ENCODE results near the gene TNFRSF19. TPM values are rescaled to one million over a fixed set of nuclear protein-coding genes. Genes with fewer than 3 reads are reported as not detected.

The TNFRSF19 gene
- polyA plus RNA-seq, 3 donors, result 0.73 to 2.1 (median 1.4) TPM

DNA sequence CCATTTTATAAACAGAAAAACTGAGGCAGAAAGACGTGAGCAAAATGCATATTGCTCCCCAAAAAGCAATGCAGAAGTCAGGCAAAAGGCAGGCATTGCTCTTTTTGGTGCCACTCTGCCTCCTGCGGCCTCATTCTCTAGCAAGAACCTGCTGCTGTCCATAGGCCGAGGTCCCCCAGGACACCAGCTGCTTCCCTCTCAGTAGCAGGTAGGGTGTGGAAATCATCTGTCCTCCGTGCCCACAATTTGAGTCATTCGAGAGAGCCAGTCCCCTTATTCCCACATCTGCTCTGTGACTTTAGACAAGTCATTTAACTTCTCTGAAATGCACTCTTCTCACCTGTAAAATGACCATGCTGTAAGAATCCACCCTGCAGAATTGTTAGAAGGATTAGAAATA, 50.0 kb downstream of the TNFRSF19 start:
- 83 to 90% (median 88%) methylated on average over 5 of the region's 5 CpGs for WGBS, 3 donors

DNA sequence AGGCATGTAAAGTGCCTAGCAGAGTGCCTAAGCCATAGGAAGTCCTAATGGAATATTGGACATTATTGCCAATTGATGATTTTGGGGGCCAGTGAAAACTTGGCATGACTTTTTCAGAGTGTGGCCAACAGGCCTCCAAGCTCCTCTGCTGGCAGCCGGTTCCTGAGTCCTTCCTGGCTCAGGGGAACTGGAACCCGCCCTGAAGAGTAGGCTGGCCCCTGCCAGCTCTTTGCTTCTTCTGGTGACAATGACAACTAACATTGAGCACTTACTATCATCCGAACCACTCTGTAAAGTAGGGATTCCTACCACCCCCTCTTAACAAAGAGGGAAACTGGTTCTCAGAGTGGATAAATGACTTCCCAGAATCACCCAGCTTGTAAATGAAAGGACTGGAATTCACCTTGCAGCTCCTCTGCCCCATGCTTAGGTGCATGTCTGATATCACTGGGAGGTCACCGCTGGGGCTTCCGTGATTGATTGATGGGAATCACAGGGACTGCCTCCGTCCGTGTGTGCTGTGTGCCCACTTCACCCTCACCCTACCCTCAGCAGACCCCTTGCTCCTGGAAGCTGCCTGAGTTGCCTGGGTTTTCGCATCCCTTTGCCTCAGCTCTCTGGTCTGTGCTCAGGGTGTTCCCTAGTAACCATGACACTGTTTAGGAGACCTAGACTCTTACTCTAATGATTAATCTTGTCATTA, 50.6 kb downstream of the TNFRSF19 start:
- 65 to 88% (median 87%) methylated on average over 8 of the region's 8 CpGs for WGBS, 3 donors
- no peak overlapping the region for H3K27ac ChIP-seq (ENCODE audit: low read depth, low read length)

More for the DNA sequence above, 50.0 kb downstream of the TNFRSF19 start:
- no peak overlapping the region for H3K27ac ChIP-seq (ENCODE audit: low read depth, low read length)

- WGBS, 3 donors, result 32 to 54% (median 37%) methylated on average over 2 of the region's 2 CpGs
- H3K27ac ChIP-seq (ENCODE audit: low read depth, low read length), result no peak overlapping the region
These were observed 51.1 kb downstream of the TNFRSF19 start for GRCh38 chr13:23621316-23621645.

DNA sequence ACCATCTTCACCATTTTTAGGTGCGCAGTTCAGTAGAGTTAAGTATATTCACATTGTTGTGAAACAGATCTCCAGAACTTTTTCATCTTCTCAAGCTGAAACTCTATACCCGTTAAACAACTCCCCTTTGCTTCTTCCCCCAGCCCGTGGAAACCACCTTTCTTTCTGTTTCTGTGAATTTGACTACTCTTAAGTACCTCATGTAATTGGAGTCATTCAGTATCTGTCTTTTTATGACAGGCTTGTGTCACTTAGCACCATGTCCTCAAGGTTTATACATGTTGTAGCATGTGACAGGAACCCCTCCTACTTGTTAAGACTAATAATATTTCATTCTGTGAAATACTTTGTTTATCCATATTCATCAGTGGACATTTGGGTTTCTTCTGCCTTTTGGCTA, 52.8 kb downstream of the TNFRSF19 start:
- no peak overlapping the region for H3K27ac ChIP-seq (ENCODE audit: low read depth, low read length)
- WGBS, 3 donors, result 86 to 91% (median 90%) methylated on average over 3 of the region's 3 CpGs

DNA sequence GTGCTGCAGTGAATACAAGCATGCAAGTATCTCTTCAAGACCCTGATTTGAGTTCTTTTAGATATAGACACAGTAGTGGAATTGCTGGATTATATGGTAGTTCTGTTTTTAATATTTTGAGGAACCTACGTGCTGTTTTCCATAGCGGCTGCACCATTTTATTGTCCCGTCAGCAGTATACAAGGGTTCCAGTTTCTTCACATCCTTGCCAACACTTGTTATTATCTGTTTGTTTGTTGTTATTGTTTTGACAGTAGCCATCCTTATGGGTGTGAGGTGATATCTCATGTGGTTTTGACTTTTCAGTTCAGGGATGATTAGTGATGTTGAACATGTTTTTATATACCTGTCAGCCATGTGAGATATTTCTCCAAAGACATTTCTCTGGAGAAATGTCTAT, 53.2 kb downstream of the TNFRSF19 start:
- H3K27ac ChIP-seq (ENCODE audit: low read depth, low read length), result no peak overlapping the region
- 94 to 99% (median 96%) methylated on average over 3 of the region's 3 CpGs for WGBS, 3 donors

DNA sequence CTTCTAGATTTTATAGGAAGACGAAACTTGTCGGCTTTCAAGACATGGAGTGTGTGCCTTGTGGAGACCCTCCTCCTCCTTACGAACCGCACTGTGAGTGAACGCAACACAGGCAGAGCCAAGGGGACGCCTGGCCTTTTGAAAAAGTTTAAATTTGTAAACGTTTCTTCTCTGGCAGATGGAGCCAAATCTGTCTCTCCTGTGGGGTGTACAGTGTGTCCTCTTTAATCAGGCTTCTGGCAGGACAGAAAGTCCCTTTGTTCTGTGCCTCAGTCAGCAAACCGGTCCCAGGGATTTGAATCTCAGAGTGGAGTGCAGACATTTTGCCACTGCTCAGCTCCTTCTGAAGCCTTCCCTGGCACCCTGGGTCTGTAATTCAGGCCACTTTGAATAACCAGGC, 56.5 kb downstream of the TNFRSF19 start:
- 75 to 82% (median 80%) methylated on average over 8 of the region's 8 CpGs for WGBS, 3 donors
- H3K27ac ChIP-seq (ENCODE audit: low read depth, low read length), result no peak overlapping the region

GRCh38 chr13:23627410-23627809, 57.2 kb downstream of the TNFRSF19 start:
- WGBS, 3 donors, result 86 to 89% (median 89%) methylated on average over 8 of the region's 8 CpGs
- H3K27ac ChIP-seq (ENCODE audit: low read depth, low read length), result no peak overlapping the region

- WGBS, 3 donors, result 59 to 85% (median 82%) methylated on average over 3 of the region's 3 CpGs
- no peak overlapping the region for H3K27ac ChIP-seq (ENCODE audit: low read depth, low read length)
These were observed 58.0 kb downstream of the TNFRSF19 start for GRCh38 chr13:23628250-23628649.

- no peak overlapping the region for H3K27ac ChIP-seq (ENCODE audit: low read depth, low read length)
- 75 to 80% (median 76%) methylated on average over 5 of the region's 5 CpGs for WGBS, 3 donors
These were observed 58.8 kb downstream of the TNFRSF19 start for GRCh38 chr13:23628765-23629565.

GRCh38 chr13:23629566-23630272, 59.5 kb downstream of the TNFRSF19 start:
- no peak overlapping the region for H3K27ac ChIP-seq (ENCODE audit: low read depth, low read length)
- WGBS, 3 donors, result 74 to 91% (median 91%) methylated on average over 6 of the region's 6 CpGs

GRCh38 chr13:23630349-23631093, 60.3 kb downstream of the TNFRSF19 start:
- H3K27ac ChIP-seq (ENCODE audit: low read depth, low read length), result no peak overlapping the region
- 51 to 83% (median 77%) methylated on average over 5 of the region's 5 CpGs for WGBS, 3 donors

GRCh38 chr13:23631311-23632047, 61.3 kb downstream of the TNFRSF19 start:
- H3K27ac ChIP-seq (ENCODE audit: low read depth, low read length), result no peak overlapping the region

DNA sequence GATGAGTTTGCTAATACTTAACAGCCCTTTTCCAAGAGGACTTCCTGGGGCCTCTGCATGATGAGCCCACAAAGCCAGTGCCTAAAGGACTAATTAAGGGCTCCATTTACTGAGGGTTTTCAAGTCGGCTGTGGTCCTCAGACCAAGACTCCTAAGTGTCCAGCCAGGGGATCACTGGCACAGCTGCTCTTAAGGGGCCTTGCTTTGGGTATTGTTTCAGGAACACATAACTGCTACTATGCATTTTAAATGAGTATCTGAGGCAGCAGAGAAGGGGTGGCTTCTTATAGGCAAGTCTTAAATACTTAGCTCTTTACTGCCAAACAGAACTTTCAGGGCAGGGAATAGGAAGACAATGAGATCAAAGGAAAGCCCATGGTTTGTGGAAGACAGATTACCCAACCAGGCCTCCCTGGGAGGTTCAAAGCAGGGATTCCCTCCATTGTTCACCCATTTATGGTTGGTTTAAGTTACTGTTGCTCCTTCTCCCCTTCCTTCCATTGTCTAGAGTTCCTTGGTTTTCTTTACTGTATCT, 61.9 kb downstream of the TNFRSF19 start:
- 73 to 77% (median 76%) methylated on average over 1 of the region's 1 CpG for WGBS, 3 donors
- no peak overlapping the region for H3K27ac ChIP-seq (ENCODE audit: low read depth, low read length)

More at GRCh38 chr13:23631311-23632047, 61.3 kb downstream of the TNFRSF19 start:
- WGBS, 3 donors, result 75 to 78% (median 75%) methylated on average over 6 of the region's 6 CpGs

DNA sequence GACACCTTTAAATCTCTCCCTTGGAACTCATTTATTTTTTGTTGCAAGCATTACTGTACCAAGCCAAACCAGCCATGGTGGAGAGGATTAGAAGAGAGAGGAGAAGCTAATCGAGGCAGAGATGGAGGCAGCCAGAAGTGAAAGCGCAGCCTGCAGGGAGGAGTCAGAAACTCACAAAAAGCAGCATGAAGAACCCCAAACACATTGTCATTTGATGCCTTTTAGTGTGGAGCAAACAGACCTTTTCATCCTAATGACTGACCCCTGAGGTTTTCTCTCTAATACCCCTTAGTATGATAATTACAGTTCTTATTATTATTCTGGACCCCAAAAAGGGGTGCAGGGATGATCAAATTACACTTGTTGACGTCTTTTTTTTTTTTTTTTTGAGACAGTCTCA, 62.5 kb downstream of the TNFRSF19 start:
- 83 to 86% (median 86%) methylated on average over 3 of the region's 3 CpGs for WGBS, 3 donors
- H3K27ac ChIP-seq (ENCODE audit: low read depth, low read length), result no peak overlapping the region

DNA sequence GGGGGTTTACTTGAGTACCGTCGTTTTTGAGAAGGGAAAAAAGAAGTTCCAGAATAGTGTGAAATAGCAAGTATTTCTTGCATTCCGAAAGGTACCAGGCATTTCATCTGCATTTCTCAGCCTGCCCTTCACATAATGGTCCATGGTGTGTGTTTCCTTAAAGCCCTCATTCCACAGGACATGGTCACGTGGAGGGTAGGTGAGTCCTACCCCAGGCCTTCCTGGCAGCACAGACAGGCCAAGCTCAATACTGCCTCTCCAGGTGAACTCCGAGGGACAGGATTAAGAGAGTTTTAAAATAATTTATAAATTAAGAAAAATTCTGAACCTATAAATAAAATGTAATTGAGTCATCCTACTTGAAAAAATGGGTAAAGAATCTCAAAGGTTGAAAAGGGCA, 64.7 kb downstream of the TNFRSF19 start:
- H3K27ac ChIP-seq (ENCODE audit: low read depth, low read length), result no peak overlapping the region
- 83 to 95% (median 85%) methylated on average over 5 of the region's 5 CpGs for WGBS, 3 donors

DNA sequence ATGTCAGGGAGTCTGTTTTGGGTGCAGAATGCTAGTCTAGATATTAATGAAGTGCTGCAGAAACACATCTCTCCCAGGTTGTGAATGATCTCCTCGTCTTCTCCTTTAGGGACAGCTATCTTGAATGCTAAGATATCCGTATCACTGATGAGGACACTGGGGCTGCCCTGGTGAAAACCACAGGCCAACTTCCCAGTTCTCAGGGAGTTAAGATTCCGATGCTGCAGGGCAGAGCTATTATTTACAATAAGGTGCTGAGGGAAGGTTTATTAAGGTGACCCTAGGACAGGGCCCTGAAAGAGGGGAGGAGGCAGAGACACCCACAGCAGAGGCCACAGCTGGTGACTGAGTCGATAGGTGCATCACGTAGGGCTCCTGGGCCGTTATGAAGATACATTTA, 66.1 kb downstream of the TNFRSF19 start:
- 57 to 91% (median 62%) methylated on average over 6 of the region's 6 CpGs for WGBS, 3 donors
- no peak overlapping the region for H3K27ac ChIP-seq (ENCODE audit: low read depth, low read length)

DNA sequence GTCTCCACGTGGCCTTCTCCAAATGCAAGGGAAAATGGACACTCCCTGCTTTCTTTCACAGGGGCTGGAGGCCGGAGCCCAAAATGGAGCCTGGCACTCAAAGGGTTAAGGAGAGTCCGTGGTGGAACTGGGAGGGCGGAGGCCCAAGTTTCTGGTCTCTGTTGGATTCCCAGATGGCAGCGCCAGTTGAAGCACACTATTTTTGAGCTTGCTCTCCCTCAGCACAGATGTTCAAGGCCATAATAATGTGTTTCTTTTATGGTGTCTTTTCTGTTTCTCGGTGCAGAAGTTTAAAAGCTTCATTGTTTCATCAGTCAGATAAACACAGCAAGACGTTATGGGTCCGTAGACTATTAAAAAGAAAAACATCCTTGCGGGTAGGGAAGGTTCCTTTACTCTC, 67.6 kb downstream of the TNFRSF19 start:
- 58 to 65% (median 58%) methylated on average over 9 of the region's 9 CpGs for WGBS, 3 donors
- no peak overlapping the region for H3K27ac ChIP-seq (ENCODE audit: low read depth, low read length)

DNA sequence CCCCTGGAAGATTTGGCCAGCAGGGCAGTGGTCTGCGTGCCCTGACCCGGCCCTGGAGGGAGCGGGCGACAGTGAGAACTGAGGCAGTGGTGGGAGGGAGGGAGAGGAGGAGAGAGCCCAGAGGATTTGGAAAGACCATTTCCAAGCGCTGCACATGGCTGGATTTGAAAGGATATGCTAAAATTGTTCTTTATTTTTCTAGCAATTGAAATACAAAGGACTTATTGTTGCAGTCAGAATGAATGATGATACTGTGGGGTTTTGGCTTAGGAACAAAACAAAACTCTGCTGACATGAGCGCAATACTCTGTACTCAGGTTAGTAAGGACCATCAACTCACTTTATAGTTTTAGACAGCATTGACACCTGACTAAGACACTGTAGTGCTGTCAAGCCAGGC, 69.5 kb downstream of the TNFRSF19 start:
- H3K27ac ChIP-seq (ENCODE audit: low read depth, low read length), result no peak overlapping the region
- WGBS, 3 donors, result 57 to 96% (median 87%) methylated on average over 6 of the region's 6 CpGs
